ENCODE measurements around the gene BCLAF1. TPM values are rescaled to one million over a fixed set of nuclear protein-coding genes. Genes with fewer than 3 reads are reported as not detected.
A peak's percentile ranks its signal among the peaks of the same experiment; 100 is the strongest.
"Not testable (repeated sequence)": the region's sequence is repeated elsewhere in the genome, so short reads cannot be mapped to it uniquely, and the experiment has no call there.

Gene BCLAF1
- polyA plus RNA-seq, 4 donors = 15.4 to 113 (median 23.4) TPM

- FAIRE-seq (no peak), DNase-seq (no peak)
- 80 to 84% (median 81%) methylated on average over 6 of the region's 6 CpGs for WGBS, 3 donors
- Histone ChIP-seq H3K36me3 (ENCODE audit: control insufficient read depth in 3 of 3, insufficient read depth in 2 of 3, low read depth in 1 of 3, low read length in 3 of 3) (no peaks in the 10 kb centered on the region), H3K4me3 (ENCODE audit: low read depth in 1 of 3, low read length in 3 of 3) (no peak overlapping the region), H3K27me3 (ENCODE audit: control insufficient read depth in 3 of 3, insufficient read depth in 3 of 3, low read length in 3 of 3) (no peaks in the 10 kb centered on the region), H3K27ac (ENCODE audit: low read depth in 1 of 3, low read length in 2 of 3) (no peak overlapping the region), H3K4me1 (ENCODE audit: control insufficient read depth in 3 of 3, insufficient read depth in 2 of 3, low read depth in 1 of 3, low read length in 2 of 3) (no peaks in the 10 kb centered on the region), H3K9me3 (ENCODE audit: control insufficient read depth in 2 of 2, insufficient read depth in 1 of 2, low read depth in 1 of 2, low read length in 1 of 2) (no peaks in the 10 kb centered on the region)
These were observed 28.3 kb upstream of the BCLAF1 start for GRCh38 chr6:136317971-136318370.

GRCh38 chr6:136317021-136317694 lies 27.5 kb upstream of the BCLAF1 start:
- Histone ChIP-seq H3K4me1 (ENCODE audit: control insufficient read depth in 3 of 3, insufficient read depth in 2 of 3, low read depth in 1 of 3, low read length in 2 of 3) (no peaks in the 10 kb centered on the region), H3K36me3 (ENCODE audit: control insufficient read depth in 3 of 3, insufficient read depth in 2 of 3, low read depth in 1 of 3, low read length in 3 of 3) (no peaks in the 10 kb centered on the region), H3K9me3 (ENCODE audit: control insufficient read depth in 2 of 2, insufficient read depth in 1 of 2, low read depth in 1 of 2, low read length in 1 of 2) (no peaks in the 10 kb centered on the region), H3K4me3 (ENCODE audit: low read depth in 1 of 3, low read length in 3 of 3) (no peak overlapping the region), H3K27me3 (ENCODE audit: control insufficient read depth in 3 of 3, insufficient read depth in 3 of 3, low read length in 3 of 3) (no peaks in the 10 kb centered on the region), H3K27ac (ENCODE audit: low read depth in 1 of 3, low read length in 2 of 3) (no peak overlapping the region)
- WGBS, 3 donors = 33 to 46% (median 41%) methylated on average over 5 of the region's 5 CpGs
- FAIRE-seq = peak; percentile 44
- peak; percentile 77 to 78 for DNase-seq

- H3K27me3 ChIP-seq (ENCODE audit: control insufficient read depth in 3 of 3, insufficient read depth in 3 of 3, low read length in 3 of 3) = no peaks in the 10 kb centered on the region
- WGBS, 3 donors = 39 to 75% (median 63%) methylated on average over 4 of the region's 4 CpGs
- no peaks in the 10 kb centered on the region for H3K9me3 ChIP-seq (ENCODE audit: control insufficient read depth in 2 of 2, insufficient read depth in 1 of 2, low read depth in 1 of 2, low read length in 1 of 2)
- H3K4me3 ChIP-seq (ENCODE audit: low read depth in 1 of 3, low read length in 3 of 3) = no peak overlapping the region
- no peaks in the 10 kb centered on the region for H3K36me3 ChIP-seq (ENCODE audit: control insufficient read depth in 3 of 3, insufficient read depth in 2 of 3, low read depth in 1 of 3, low read length in 3 of 3)
- H3K27ac ChIP-seq (ENCODE audit: low read depth in 1 of 3, low read length in 2 of 3) = no peak overlapping the region
- DNase-seq (peak in 1 of 2 donors; percentile 44), FAIRE-seq (no peak)
- H3K4me1 ChIP-seq (ENCODE audit: control insufficient read depth in 3 of 3, insufficient read depth in 2 of 3, low read depth in 1 of 3, low read length in 2 of 3) = no peaks in the 10 kb centered on the region
These were observed 25.9 kb upstream of the BCLAF1 start for GRCh38 chr6:136315594-136315993.

- Histone ChIP-seq H3K36me3 (ENCODE audit: control insufficient read depth in 3 of 3, insufficient read depth in 2 of 3, low read depth in 1 of 3, low read length in 3 of 3) (no peaks in the 10 kb centered on the region), H3K27ac (ENCODE audit: low read depth in 1 of 3, low read length in 2 of 3) (no peak overlapping the region), H3K4me1 (ENCODE audit: control insufficient read depth in 3 of 3, insufficient read depth in 2 of 3, low read depth in 1 of 3, low read length in 2 of 3) (no peaks in the 10 kb centered on the region), H3K27me3 (ENCODE audit: control insufficient read depth in 3 of 3, insufficient read depth in 3 of 3, low read length in 3 of 3) (no peaks in the 10 kb centered on the region), H3K9me3 (ENCODE audit: control insufficient read depth in 2 of 2, insufficient read depth in 1 of 2, low read depth in 1 of 2, low read length in 1 of 2) (no peaks in the 10 kb centered on the region), H3K4me3 (ENCODE audit: low read depth in 1 of 3, low read length in 3 of 3) (no peak overlapping the region)
- FAIRE-seq (no peak), DNase-seq (no peak)
- WGBS, 3 donors = 97 to 99% (median 99%) methylated on average over 3 of the region's 3 CpGs
These were observed 23.3 kb upstream of the BCLAF1 start for GRCh38 chr6:136312975-136313374.

- FAIRE-seq (no peak), DNase-seq (no peak)
- no peak overlapping the region for H3K27ac ChIP-seq (ENCODE audit: low read depth in 1 of 3, low read length in 2 of 3)
- WGBS, 3 donors = 95 to 100% (median 96%) methylated on average over 1 of the region's 1 CpG
- H3K4me1 ChIP-seq (ENCODE audit: control insufficient read depth in 3 of 3, insufficient read depth in 2 of 3, low read depth in 1 of 3, low read length in 2 of 3) = no peaks in the 10 kb centered on the region
- no peaks in the 10 kb centered on the region for H3K27me3 ChIP-seq (ENCODE audit: control insufficient read depth in 3 of 3, insufficient read depth in 3 of 3, low read length in 3 of 3)
- H3K4me3 ChIP-seq (ENCODE audit: low read depth in 1 of 3, low read length in 3 of 3) = no peak overlapping the region
- H3K36me3 ChIP-seq (ENCODE audit: control insufficient read depth in 3 of 3, insufficient read depth in 2 of 3, low read depth in 1 of 3, low read length in 3 of 3) = no peaks in the 10 kb centered on the region
- H3K9me3 ChIP-seq (ENCODE audit: control insufficient read depth in 2 of 2, insufficient read depth in 1 of 2, low read depth in 1 of 2, low read length in 1 of 2) = no peaks in the 10 kb centered on the region
These were observed 20.2 kb upstream of the BCLAF1 start for GRCh38 chr6:136309729-136310311.

- FAIRE-seq = no peak
- no peaks in the 10 kb centered on the region for H3K9me3 ChIP-seq (ENCODE audit: control insufficient read depth in 2 of 2, insufficient read depth in 1 of 2, low read depth in 1 of 2, low read length in 1 of 2)
- no peak overlapping the region for H3K27ac ChIP-seq (ENCODE audit: low read depth in 1 of 3, low read length in 2 of 3)
- 75 to 88% (median 85%) methylated on average over 3 of the region's 3 CpGs for WGBS, 3 donors
- H3K36me3 ChIP-seq (ENCODE audit: control insufficient read depth in 3 of 3, insufficient read depth in 2 of 3, low read depth in 1 of 3, low read length in 3 of 3) = no peaks in the 10 kb centered on the region
- H3K27me3 ChIP-seq (ENCODE audit: control insufficient read depth in 3 of 3, insufficient read depth in 3 of 3, low read length in 3 of 3) = no peaks in the 10 kb centered on the region
- no peak for DNase-seq
- no peak overlapping the region for H3K4me3 ChIP-seq (ENCODE audit: low read depth in 1 of 3, low read length in 3 of 3)
- H3K4me1 ChIP-seq (ENCODE audit: control insufficient read depth in 3 of 3, insufficient read depth in 2 of 3, low read depth in 1 of 3, low read length in 2 of 3) = no peaks in the 10 kb centered on the region
These were observed 19.5 kb upstream of the BCLAF1 start for GRCh38 chr6:136309171-136309570.

GRCh38 chr6:136308469-136308868 lies 18.8 kb upstream of the BCLAF1 start:
- not testable (repeated sequence) for H3K4me3 ChIP-seq (ENCODE audit: low read depth in 1 of 3, low read length in 3 of 3); DNase-seq; H3K9me3 ChIP-seq (ENCODE audit: control insufficient read depth in 2 of 2, insufficient read depth in 1 of 2, low read depth in 1 of 2, low read length in 1 of 2); H3K27ac ChIP-seq (ENCODE audit: low read depth in 1 of 3, low read length in 2 of 3); H3K27me3 ChIP-seq (ENCODE audit: control insufficient read depth in 3 of 3, insufficient read depth in 3 of 3, low read length in 3 of 3); H3K36me3 ChIP-seq (ENCODE audit: control insufficient read depth in 3 of 3, insufficient read depth in 2 of 3, low read depth in 1 of 3, low read length in 3 of 3); FAIRE-seq; H3K4me1 ChIP-seq (ENCODE audit: control insufficient read depth in 3 of 3, insufficient read depth in 2 of 3, low read depth in 1 of 3, low read length in 2 of 3)
- WGBS, 3 donors = 72 to 92% (median 85%) methylated on average over 1 of the region's 1 CpG

GRCh38 chr6:136307351-136307750 lies 17.7 kb upstream of the BCLAF1 start:
- Histone ChIP-seq H3K4me1 (ENCODE audit: control insufficient read depth in 3 of 3, insufficient read depth in 2 of 3, low read depth in 1 of 3, low read length in 2 of 3) (no peaks in the 10 kb centered on the region), H3K4me3 (ENCODE audit: low read depth in 1 of 3, low read length in 3 of 3) (no peak overlapping the region), H3K27ac (ENCODE audit: low read depth in 1 of 3, low read length in 2 of 3) (no peak overlapping the region), H3K36me3 (ENCODE audit: control insufficient read depth in 3 of 3, insufficient read depth in 2 of 3, low read depth in 1 of 3, low read length in 3 of 3) (no peaks in the 10 kb centered on the region), H3K27me3 (ENCODE audit: control insufficient read depth in 3 of 3, insufficient read depth in 3 of 3, low read length in 3 of 3) (no peaks in the 10 kb centered on the region), H3K9me3 (ENCODE audit: control insufficient read depth in 2 of 2, insufficient read depth in 1 of 2, low read depth in 1 of 2, low read length in 1 of 2) (peaks cover 0 to 6% of the 10 kb centered on the region in 2 donors)
- no peak for DNase-seq
- no peak for FAIRE-seq

- H3K27me3 ChIP-seq (ENCODE audit: control insufficient read depth in 3 of 3, insufficient read depth in 3 of 3, low read length in 3 of 3) = no peaks in the 10 kb centered on the region
- no peaks in the 10 kb centered on the region for H3K36me3 ChIP-seq (ENCODE audit: control insufficient read depth in 3 of 3, insufficient read depth in 2 of 3, low read depth in 1 of 3, low read length in 3 of 3)
- WGBS, 3 donors = 70 to 83% (median 73%) methylated on average over 1 of the region's 1 CpG
- no peaks in the 10 kb centered on the region for H3K4me1 ChIP-seq (ENCODE audit: control insufficient read depth in 3 of 3, insufficient read depth in 2 of 3, low read depth in 1 of 3, low read length in 2 of 3)
- peaks cover 0 to 6% of the 10 kb centered on the region in 2 donors for H3K9me3 ChIP-seq (ENCODE audit: control insufficient read depth in 2 of 2, insufficient read depth in 1 of 2, low read depth in 1 of 2, low read length in 1 of 2)
- FAIRE-seq (no peak), DNase-seq (no peak)
- no peak overlapping the region for H3K4me3 ChIP-seq (ENCODE audit: low read depth in 1 of 3, low read length in 3 of 3)
- no peak overlapping the region for H3K27ac ChIP-seq (ENCODE audit: low read depth in 1 of 3, low read length in 2 of 3)
These were observed 16.8 kb upstream of the BCLAF1 start for GRCh38 chr6:136306466-136306865.

Data from small intestine (tissue), 7 donors.